Coronary artery (tissue), 2 donors: Measurements from ENCODE around the gene CD99.

ENCODE experiments used
- DNase-seq: peaks from one replicate; pipeline ENCODE4 v3.0.0-alpha.2; 2017; ENCODE audit warnings: low spot score
- H3K27ac ChIP-seq, 2 donors: fragments of 200-600 bp; sonication (generic); one replicate each; pipeline ENCODE4 v1.5.1; 2016 to 2019
- H3K4me3 ChIP-seq: fragments of 200-600 bp; sonication (generic); 2 replicates; pipeline ENCODE4 v1.5.1; 2016; ENCODE audit warnings: mild to moderate bottlenecking, moderate library complexity
- CTCF ChIP-seq: fragments of 200-600 bp; sonication (generic); IDR thresholded peaks from one replicate; pipeline ENCODE4 v1.5.1; 2019; ENCODE audit warnings: antibody characterized with exemption

The CD99 gene

GRCh38 chrX:2781226-2781571, 90.1 kb downstream of the CD99 start:
- no peak for TF ChIP-seq CTCF
- DNase-seq, result no peak
- Histone ChIP-seq H3K27ac (no peak overlapping the region), H3K4me3 (no peak overlapping the region)

GRCh38 chrX:2781698-2782097, 90.6 kb downstream of the CD99 start:
- DNase-seq, result no peak
- no peak for TF ChIP-seq CTCF
- Histone ChIP-seq H3K27ac (no peak overlapping the region), H3K4me3 (no peak overlapping the region)

GRCh38 chrX:2782171-2782570, 91.1 kb downstream of the CD99 start:
- no peak for TF ChIP-seq CTCF
- no peak overlapping the region for H3K27ac ChIP-seq
- DNase-seq, result no peak
- H3K4me3 ChIP-seq, result no peak overlapping the region

- H3K27ac ChIP-seq, result no peak overlapping the region
- no peak overlapping the region for H3K4me3 ChIP-seq
- no peak for DNase-seq
- TF ChIP-seq CTCF, result no peak
Measured at GRCh38 chrX:2782778-2783177, 91.7 kb downstream of the CD99 start.

- no peak for TF ChIP-seq CTCF
- H3K27ac ChIP-seq, result no peak overlapping the region
- no peak overlapping the region for H3K4me3 ChIP-seq
- no peak for DNase-seq
Measured at GRCh38 chrX:2784026-2784425, 92.9 kb downstream of the CD99 start.

- H3K27ac ChIP-seq, result no peak overlapping the region
- no peak overlapping the region for H3K4me3 ChIP-seq
- DNase-seq, result no peak
- no peak for TF ChIP-seq CTCF
Measured at GRCh38 chrX:2785538-2785937, 94.4 kb downstream of the CD99 start.

- DNase-seq, result no peak
- H3K4me3 ChIP-seq, result no peak overlapping the region
- no peak for TF ChIP-seq CTCF
- no peak overlapping the region for H3K27ac ChIP-seq
Measured at GRCh38 chrX:2788980-2789379, 97.9 kb downstream of the CD99 start.
